ENCODE results near the gene WDPCP. TPM values are rescaled to one million over a fixed set of nuclear protein-coding genes. Genes with fewer than 3 reads are reported as not detected.

The WDPCP gene
- total and polyA plus RNA-seq, 2 of the 13 experiments (the other 11 are each of a cell fraction or from before 2014, with no cell fraction given) = 2.9 to 5.2 TPM

DNA sequence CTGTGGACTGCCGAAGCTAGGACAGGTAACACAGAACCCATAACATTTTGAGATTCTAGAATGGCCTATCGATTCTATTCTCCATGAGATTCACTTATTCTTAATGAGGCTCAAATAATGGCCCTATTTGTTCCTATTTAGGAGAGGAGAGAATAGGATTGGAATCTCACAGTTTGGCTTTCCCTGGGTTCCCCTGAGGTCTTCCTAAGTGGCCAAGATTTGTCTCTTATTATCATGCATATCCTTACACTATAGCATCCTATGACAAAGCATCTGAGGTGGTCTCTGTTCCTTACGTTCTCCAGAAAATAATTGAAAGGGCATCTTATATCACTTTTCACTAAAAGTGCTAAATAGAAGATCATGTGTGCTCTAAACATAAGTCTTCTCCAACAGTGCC is 9.5 kb downstream of the WDPCP start:
- no peak for FAIRE-seq
- Histone ChIP-seq H4K20me1 (ENCODE audit: insufficient read depth, low read length) (no peaks in the 10 kb centered on the region), H3K4me2 (ENCODE audit: low read depth, low read length) (no peak overlapping the region), H2AFZ (ENCODE audit: low read length) (no peak overlapping the region), H3K27ac (ENCODE audit: extremely low read length, insufficient read depth, low read length) (no peak overlapping the region), H3K9me3 (ENCODE audit: low read length) (no peaks in the 10 kb centered on the region), H3K27me3 (ENCODE audit: control insufficient read depth in 1 of 2, insufficient read depth in 2 of 2, low read length in 2 of 2) (no peaks in the 10 kb centered on the region), H3K4me1 (ENCODE audit: insufficient read depth, low read length) (no peaks in the 10 kb centered on the region), H3K9ac (ENCODE audit: insufficient read depth, low read depth, low read length) (no peak overlapping the region), H3K79me2 (ENCODE audit: insufficient read depth, low read length) (no peaks in the 10 kb centered on the region), H3K4me3 (replicated peaks in 1 of 3; ENCODE audit: insufficient read depth in 1 of 3, low read depth in 2 of 3, low read length in 3 of 3) (no peak overlapping the region), H3K36me3 (replicated peaks in 1 of 2; ENCODE audit: control insufficient read depth in 1 of 2, insufficient read depth in 2 of 2, low read length in 2 of 2) (no peaks in the 10 kb centered on the region)
- ATAC-seq = no peak
- no peak for DNase-seq (ENCODE audit: low spot score)
- BruUV-seq (replicated peaks) = no TSS peak
- intact Hi-C loops (cut with micrococcal nuclease; ENCODE audit: unreplicated experiment) = no loop called here
- 97% methylated on average over 3 of the region's 3 CpGs for WGBS (ENCODE audit: low lambda C conversion rate)
- POLR2A ChIA-PET = no interaction called here
- in situ Hi-C loops (cut with HindIII; ENCODE audit: extremely low pct_ligation_motif_present, low pct_unique_long_range_greater_than_20kb) = no loop called here
- no peak for TF ChIP-seq HMGA1 (CRISPR knock-in tag; conservative IDR thresholded peaks at IDR 0.05)
- no peak for TF ChIP-seq FIP1L1 (IDR thresholded peaks at IDR 0.05; ENCODE audit: borderline replicate concordance, insufficient read depth, low read depth, low read length)
- no peak for TF ChIP-seq RAD51 (IDR thresholded peaks at IDR 0.05; ENCODE audit: borderline replicate concordance)
- no peak for TF ChIP-seq ZNF709 (CRISPR knock-in tag; IDR thresholded peaks at IDR 0.05)
- no peak for TF ChIP-seq GATA4 (IDR thresholded peaks at IDR 0.05; ENCODE audit: borderline replicate concordance, low read depth)
- no peak for TF ChIP-seq ZNF772 (CRISPR knock-in tag; IDR thresholded peaks at IDR 0.05)
- 0 out of 2 replicates have a peak, but pooled peaks have one; percentile 14 for TF ChIP-seq ZSCAN30 (CRISPR knock-in tag; IDR thresholded peaks at IDR 0.05)
- no peak for TF ChIP-seq SSRP1 (CRISPR knock-in tag; IDR thresholded peaks at IDR 0.05)
- CTCF ChIA-PET (ENCODE audit: low intra/inter-chr PET ratio, low total read pairs) = no interaction called here

DNA sequence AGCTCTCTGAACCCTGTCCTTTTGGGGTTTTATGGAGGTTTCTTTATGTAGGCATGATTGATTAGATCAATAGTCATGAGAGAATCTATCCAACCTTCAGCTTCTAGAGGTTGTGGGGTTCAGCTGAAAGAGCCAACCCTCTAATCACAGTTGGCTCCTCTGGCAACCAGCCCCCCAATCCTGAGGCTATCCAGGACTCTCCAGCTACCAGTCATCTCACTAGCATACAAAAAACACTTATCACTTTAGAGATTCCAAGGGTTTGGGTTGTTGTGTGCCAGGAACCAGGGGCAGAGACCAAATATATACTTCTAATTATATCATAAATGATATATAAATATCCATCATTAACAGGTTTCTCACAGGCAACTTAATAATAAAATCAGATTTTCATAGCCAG is 11.7 kb downstream of the WDPCP start:
- FAIRE-seq (no peak), ATAC-seq (no peak), DNase-seq (ENCODE audit: low spot score) (no peak)
- peaks cover 7% of the 10 kb centered on the region; the same call in 1 of the 2 replicates for H3K4me1 ChIP-seq (ENCODE audit: insufficient read depth, low read length)
- ChIA-PET CTCF (ENCODE audit: low intra/inter-chr PET ratio, low total read pairs) (interaction anchor here (0.6 kb wide), 1 partner anchor 295 kb away, joined by 3 read pairs; no protein-coding TSS in a partner anchor), POLR2A (no interaction called here)
- intact Hi-C loops (cut with micrococcal nuclease; ENCODE audit: unreplicated experiment) (no loop called here), in situ Hi-C loops (cut with HindIII; ENCODE audit: extremely low pct_ligation_motif_present, low pct_unique_long_range_greater_than_20kb) (no loop called here)
- H3K9me3 ChIP-seq (ENCODE audit: low read length) = no peaks in the 10 kb centered on the region
- no peaks in the 10 kb centered on the region for H4K20me1 ChIP-seq (ENCODE audit: insufficient read depth, low read length)
- no peaks in the 10 kb centered on the region for H3K79me2 ChIP-seq (ENCODE audit: insufficient read depth, low read length)
- H3K36me3 ChIP-seq (replicated peaks in 1 of 2; ENCODE audit: control insufficient read depth in 1 of 2, insufficient read depth in 2 of 2, low read length in 2 of 2) = no peaks in the 10 kb centered on the region
- H3K4me2 ChIP-seq (ENCODE audit: low read depth, low read length) = no peak overlapping the region
- no peaks in the 10 kb centered on the region for H3K27me3 ChIP-seq (ENCODE audit: control insufficient read depth in 1 of 2, insufficient read depth in 2 of 2, low read length in 2 of 2)
- no peak overlapping the region for H2AFZ ChIP-seq (ENCODE audit: low read length)
- no peak overlapping the region for H3K9ac ChIP-seq (ENCODE audit: insufficient read depth, low read depth, low read length)
- H3K4me3 ChIP-seq (replicated peaks in 1 of 3; ENCODE audit: insufficient read depth in 1 of 3, low read depth in 2 of 3, low read length in 3 of 3) = no peak overlapping the region
- no peak overlapping the region for H3K27ac ChIP-seq (ENCODE audit: extremely low read length, insufficient read depth, low read length)
- no TSS peak for BruUV-seq (replicated peaks)
- TF ChIP-seq EP300 (IDR thresholded peaks at IDR 0.05; ENCODE audit: low read depth in 2 of 2, low read length in 2 of 2) (no peak), EP300 (CRISPR knock-in tag; IDR thresholded peaks at IDR 0.05; ENCODE audit: borderline replicate concordance) (no peak), ZNF44 (CRISPR knock-in tag; IDR thresholded peaks at IDR 0.05) (no peak), BRD4 (CRISPR knock-in tag; IDR thresholded peaks at IDR 0.05) (no peak), REPIN1 (CRISPR knock-in tag; IDR thresholded peaks at IDR 0.05; ENCODE audit: borderline replicate concordance, low read depth) (no peak), ISX (CRISPR knock-in tag; conservative IDR thresholded peaks at IDR 0.05) (no peak), SP140L (CRISPR knock-in tag; IDR thresholded peaks at IDR 0.05; ENCODE audit: borderline replicate concordance) (no peak), ZNF572 (CRISPR knock-in tag; IDR thresholded peaks at IDR 0.05) (no peak), ZBTB7B (CRISPR knock-in tag; IDR thresholded peaks at IDR 0.05) (no peak), ZZZ3 (CRISPR knock-in tag; IDR thresholded peaks at IDR 0.05; ENCODE audit: borderline replicate concordance) (no peak)
- TF ChIP-seq, protein P1, sequence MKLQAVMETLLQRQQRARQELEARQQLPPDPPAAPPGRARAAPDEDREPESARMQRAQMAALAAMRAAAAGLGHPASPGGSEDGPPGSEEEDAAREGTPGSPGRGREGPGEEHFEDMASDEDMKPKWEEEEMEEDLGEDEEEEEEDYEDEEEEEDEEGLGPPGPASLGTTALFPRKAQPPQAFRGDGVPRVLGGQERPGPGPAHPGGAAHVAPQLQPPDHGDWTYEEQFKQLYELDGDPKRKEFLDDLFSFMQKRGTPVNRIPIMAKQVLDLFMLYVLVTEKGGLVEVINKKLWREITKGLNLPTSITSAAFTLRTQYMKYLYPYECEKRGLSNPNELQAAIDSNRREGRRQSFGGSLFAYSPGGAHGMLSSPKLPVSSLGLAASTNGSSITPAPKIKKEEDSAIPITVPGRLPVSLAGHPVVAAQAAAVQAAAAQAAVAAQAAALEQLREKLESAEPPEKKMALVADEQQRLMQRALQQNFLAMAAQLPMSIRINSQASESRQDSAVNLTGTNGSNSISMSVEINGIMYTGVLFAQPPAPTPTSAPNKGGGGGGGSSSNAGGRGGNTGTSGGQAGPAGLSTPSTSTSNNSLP (IDR thresholded peaks at IDR 0.05; ENCODE audit: low read depth, low read length) = no peak

Measured in HepG2 (cell line).